ENCODE data around the gene CAPRIN1. TPM values are rescaled to one million over a fixed set of nuclear protein-coding genes. Genes with fewer than 3 reads are reported as not detected.

Gene CAPRIN1
- total and polyA plus RNA-seq, 2 of the 8 experiments (the other 6 are each of a cell fraction or from before 2014, with no cell fraction given) = 221 to 317 TPM

GRCh38 chr11:34037016-34037415, 14.5 kb upstream of the CAPRIN1 start (continued):
- TF ChIP-seq, protein P1, sequence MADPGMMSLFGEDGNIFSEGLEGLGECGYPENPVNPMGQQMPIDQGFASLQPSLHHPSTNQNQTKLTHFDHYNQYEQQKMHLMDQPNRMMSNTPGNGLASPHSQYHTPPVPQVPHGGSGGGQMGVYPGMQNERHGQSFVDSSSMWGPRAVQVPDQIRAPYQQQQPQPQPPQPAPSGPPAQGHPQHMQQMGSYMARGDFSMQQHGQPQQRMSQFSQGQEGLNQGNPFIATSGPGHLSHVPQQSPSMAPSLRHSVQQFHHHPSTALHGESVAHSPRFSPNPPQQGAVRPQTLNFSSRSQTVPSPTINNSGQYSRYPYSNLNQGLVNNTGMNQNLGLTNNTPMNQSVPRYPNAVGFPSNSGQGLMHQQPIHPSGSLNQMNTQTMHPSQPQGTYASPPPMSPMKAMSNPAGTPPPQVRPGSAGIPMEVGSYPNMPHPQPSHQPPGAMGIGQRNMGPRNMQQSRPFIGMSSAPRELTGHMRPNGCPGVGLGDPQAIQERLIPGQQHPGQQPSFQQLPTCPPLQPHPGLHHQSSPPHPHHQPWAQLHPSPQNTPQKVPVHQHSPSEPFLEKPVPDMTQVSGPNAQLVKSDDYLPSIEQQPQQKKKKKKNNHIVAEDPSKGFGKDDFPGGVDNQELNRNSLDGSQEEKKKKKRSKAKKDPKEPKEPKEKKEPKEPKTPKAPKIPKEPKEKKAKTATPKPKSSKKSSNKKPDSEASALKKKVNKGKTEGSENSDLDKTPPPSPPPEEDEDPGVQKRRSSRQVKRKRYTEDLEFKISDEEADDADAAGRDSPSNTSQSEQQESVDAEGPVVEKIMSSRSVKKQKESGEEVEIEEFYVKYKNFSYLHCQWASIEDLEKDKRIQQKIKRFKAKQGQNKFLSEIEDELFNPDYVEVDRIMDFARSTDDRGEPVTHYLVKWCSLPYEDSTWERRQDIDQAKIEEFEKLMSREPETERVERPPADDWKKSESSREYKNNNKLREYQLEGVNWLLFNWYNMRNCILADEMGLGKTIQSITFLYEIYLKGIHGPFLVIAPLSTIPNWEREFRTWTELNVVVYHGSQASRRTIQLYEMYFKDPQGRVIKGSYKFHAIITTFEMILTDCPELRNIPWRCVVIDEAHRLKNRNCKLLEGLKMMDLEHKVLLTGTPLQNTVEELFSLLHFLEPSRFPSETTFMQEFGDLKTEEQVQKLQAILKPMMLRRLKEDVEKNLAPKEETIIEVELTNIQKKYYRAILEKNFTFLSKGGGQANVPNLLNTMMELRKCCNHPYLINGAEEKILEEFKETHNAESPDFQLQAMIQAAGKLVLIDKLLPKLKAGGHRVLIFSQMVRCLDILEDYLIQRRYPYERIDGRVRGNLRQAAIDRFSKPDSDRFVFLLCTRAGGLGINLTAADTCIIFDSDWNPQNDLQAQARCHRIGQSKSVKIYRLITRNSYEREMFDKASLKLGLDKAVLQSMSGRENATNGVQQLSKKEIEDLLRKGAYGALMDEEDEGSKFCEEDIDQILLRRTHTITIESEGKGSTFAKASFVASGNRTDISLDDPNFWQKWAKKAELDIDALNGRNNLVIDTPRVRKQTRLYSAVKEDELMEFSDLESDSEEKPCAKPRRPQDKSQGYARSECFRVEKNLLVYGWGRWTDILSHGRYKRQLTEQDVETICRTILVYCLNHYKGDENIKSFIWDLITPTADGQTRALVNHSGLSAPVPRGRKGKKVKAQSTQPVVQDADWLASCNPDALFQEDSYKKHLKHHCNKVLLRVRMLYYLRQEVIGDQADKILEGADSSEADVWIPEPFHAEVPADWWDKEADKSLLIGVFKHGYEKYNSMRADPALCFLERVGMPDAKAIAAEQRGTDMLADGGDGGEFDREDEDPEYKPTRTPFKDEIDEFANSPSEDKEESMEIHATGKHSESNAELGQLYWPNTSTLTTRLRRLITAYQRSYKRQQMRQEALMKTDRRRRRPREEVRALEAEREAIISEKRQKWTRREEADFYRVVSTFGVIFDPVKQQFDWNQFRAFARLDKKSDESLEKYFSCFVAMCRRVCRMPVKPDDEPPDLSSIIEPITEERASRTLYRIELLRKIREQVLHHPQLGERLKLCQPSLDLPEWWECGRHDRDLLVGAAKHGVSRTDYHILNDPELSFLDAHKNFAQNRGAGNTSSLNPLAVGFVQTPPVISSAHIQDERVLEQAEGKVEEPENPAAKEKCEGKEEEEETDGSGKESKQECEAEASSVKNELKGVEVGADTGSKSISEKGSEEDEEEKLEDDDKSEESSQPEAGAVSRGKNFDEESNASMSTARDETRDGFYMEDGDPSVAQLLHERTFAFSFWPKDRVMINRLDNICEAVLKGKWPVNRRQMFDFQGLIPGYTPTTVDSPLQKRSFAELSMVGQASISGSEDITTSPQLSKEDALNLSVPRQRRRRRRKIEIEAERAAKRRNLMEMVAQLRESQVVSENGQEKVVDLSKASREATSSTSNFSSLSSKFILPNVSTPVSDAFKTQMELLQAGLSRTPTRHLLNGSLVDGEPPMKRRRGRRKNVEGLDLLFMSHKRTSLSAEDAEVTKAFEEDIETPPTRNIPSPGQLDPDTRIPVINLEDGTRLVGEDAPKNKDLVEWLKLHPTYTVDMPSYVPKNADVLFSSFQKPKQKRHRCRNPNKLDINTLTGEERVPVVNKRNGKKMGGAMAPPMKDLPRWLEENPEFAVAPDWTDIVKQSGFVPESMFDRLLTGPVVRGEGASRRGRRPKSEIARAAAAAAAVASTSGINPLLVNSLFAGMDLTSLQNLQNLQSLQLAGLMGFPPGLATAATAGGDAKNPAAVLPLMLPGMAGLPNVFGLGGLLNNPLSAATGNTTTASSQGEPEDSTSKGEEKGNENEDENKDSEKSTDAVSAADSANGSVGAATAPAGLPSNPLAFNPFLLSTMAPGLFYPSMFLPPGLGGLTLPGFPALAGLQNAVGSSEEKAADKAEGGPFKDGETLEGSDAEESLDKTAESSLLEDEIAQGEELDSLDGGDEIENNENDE (IDR thresholded peaks at IDR 0.05; ENCODE audit: insufficient replicate concordance, low read length) = no peak
- TF ChIP-seq SIX5 (IDR thresholded peaks at IDR 0.05; ENCODE audit: low read depth, low read length) = no peak
- no peak for TF ChIP-seq BRCA1 (IDR thresholded peaks at IDR 0.05; ENCODE audit: low read depth, low read length)
- no peak for TF ChIP-seq GABPA (IDR thresholded peaks at IDR 0.05; ENCODE audit: borderline replicate concordance, insufficient read depth, low read length)
- TF ChIP-seq EGR1 (IDR thresholded peaks at IDR 0.05; ENCODE audit: borderline replicate concordance, low read depth, low read length) = no peak
- TF ChIP-seq SRF (IDR thresholded peaks at IDR 0.05; ENCODE audit: low read depth, low read length) = no peak
- TF ChIP-seq CREB1 (IDR thresholded peaks at IDR 0.05) = no peak
- no peak for TF ChIP-seq RFX5 (IDR thresholded peaks at IDR 0.05; ENCODE audit: borderline replicate concordance, low read depth, low read length)
- no peak for TF ChIP-seq SIN3A (conservative IDR thresholded peaks at IDR 0.05 in 1 of 2, IDR thresholded peaks at IDR 0.05 in 1 of 2; ENCODE audit: low read depth in 1 of 2, low read length in 2 of 2)
- TF ChIP-seq, protein P2, sequence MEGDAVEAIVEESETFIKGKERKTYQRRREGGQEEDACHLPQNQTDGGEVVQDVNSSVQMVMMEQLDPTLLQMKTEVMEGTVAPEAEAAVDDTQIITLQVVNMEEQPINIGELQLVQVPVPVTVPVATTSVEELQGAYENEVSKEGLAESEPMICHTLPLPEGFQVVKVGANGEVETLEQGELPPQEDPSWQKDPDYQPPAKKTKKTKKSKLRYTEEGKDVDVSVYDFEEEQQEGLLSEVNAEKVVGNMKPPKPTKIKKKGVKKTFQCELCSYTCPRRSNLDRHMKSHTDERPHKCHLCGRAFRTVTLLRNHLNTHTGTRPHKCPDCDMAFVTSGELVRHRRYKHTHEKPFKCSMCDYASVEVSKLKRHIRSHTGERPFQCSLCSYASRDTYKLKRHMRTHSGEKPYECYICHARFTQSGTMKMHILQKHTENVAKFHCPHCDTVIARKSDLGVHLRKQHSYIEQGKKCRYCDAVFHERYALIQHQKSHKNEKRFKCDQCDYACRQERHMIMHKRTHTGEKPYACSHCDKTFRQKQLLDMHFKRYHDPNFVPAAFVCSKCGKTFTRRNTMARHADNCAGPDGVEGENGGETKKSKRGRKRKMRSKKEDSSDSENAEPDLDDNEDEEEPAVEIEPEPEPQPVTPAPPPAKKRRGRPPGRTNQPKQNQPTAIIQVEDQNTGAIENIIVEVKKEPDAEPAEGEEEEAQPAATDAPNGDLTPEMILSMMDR (IDR thresholded peaks at IDR 0.05; ENCODE audit: control extremely low read depth in 1 of 3, insufficient read depth in 1 of 3, low read depth in 1 of 3, low read length in 3 of 3) = no peak
